Kidney epithelial cell (primary cell): ENCODE data around the gene PSMB3. TPM values are rescaled to one million over a fixed set of nuclear protein-coding genes. Genes with fewer than 3 reads are reported as not detected.
A peak's percentile ranks its signal among the peaks of the same experiment; 100 is the strongest.

Source experiments
- DNase-seq: peaks from one replicate; pipeline ENCODE4 v3.0.0-alpha.2; 2010; ENCODE audit warnings: low read depth
- H3K27me3 ChIP-seq: 2 replicates; pipeline ENCODE4 v1.6.0; 2011; ENCODE audit warnings: low read length; ENCODE audit not compliant: control insufficient read depth, insufficient read depth
- H3K36me3 ChIP-seq: 2 replicates; pipeline ENCODE4 v1.5.1; 2011; ENCODE audit warnings: low read length; ENCODE audit not compliant: control insufficient read depth, insufficient read depth
- H3K4me3 ChIP-seq: 2 replicates; pipeline ENCODE4 v1.5.1; 2011; ENCODE audit warnings: low read depth, mild to moderate bottlenecking, control low read depth, low read length
- total RNA-seq: library from RNA; depleted of rRNA; stranded (reverse); fragments of >200 nt; gene quantifications from 2 replicates; pipeline ENCODE4 v1.2.3, GENCODE V29; 2015
- TF ChIP-seq, protein P1 (sequence below): IDR thresholded peaks from 2 replicates; pipeline ENCODE4 v1.5.1; 2011; ENCODE audit warnings: mild to moderate bottlenecking, moderate library complexity, low read length, control low read depth, inconsistent platforms; ENCODE audit not compliant: insufficient read depth, poor library complexity, severe bottlenecking

Gene PSMB3
- total RNA-seq, result 166 TPM in 2 replicates

DNA sequence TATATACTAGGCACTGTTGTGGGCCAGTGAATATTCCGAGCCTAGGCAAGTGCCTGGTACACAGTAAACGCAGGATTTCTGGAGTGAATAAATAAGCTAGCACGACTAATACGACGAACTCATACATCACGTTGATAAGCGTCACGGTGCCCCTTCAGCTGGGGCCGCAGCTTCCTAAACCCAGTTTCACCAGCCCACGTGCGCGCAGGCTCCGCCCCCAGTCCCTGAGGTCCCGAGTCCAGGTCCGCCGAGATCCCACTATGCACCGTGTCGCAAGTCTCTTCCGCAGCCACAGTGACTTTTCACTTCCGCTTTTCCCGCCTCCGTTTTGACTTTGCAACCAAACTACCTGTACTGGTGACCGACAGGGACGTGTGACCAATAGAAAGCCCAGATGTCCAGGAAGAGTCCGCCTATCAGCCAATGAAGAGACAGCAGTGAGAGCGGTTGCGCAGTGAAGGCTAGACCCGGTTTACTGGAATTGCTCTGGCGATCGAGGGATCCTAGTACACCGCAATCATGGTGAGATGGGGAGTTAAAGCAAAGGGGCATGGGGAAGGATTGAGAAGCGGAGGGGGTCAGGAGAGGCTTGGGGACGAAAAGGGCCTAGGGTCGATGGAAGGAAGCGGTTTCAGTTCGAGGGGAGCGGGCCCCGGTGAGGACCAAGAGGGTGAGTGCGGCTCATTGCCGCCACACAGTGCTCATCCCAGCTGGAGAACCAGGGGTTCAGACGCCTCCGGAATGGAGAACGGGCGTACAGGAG is at the start of gene PSMB3:
Gene PSMB3 (plus strand): TSS at position 434 of the 763 bp plus-strand sequence. CDS start 86 bp downstream, at position 520.
- H3K4me3 ChIP-seq, result peak within 1 kb of the TSS; percentile 89
- H3K27me3 ChIP-seq, result no peaks in the 10 kb centered on the region
- peaks cover 1% of the 10 kb centered on the region for H3K36me3 ChIP-seq
- TF ChIP-seq, protein P1, sequence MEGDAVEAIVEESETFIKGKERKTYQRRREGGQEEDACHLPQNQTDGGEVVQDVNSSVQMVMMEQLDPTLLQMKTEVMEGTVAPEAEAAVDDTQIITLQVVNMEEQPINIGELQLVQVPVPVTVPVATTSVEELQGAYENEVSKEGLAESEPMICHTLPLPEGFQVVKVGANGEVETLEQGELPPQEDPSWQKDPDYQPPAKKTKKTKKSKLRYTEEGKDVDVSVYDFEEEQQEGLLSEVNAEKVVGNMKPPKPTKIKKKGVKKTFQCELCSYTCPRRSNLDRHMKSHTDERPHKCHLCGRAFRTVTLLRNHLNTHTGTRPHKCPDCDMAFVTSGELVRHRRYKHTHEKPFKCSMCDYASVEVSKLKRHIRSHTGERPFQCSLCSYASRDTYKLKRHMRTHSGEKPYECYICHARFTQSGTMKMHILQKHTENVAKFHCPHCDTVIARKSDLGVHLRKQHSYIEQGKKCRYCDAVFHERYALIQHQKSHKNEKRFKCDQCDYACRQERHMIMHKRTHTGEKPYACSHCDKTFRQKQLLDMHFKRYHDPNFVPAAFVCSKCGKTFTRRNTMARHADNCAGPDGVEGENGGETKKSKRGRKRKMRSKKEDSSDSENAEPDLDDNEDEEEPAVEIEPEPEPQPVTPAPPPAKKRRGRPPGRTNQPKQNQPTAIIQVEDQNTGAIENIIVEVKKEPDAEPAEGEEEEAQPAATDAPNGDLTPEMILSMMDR, result no peak
- peak; percentile 97 for DNase-seq

DNA sequence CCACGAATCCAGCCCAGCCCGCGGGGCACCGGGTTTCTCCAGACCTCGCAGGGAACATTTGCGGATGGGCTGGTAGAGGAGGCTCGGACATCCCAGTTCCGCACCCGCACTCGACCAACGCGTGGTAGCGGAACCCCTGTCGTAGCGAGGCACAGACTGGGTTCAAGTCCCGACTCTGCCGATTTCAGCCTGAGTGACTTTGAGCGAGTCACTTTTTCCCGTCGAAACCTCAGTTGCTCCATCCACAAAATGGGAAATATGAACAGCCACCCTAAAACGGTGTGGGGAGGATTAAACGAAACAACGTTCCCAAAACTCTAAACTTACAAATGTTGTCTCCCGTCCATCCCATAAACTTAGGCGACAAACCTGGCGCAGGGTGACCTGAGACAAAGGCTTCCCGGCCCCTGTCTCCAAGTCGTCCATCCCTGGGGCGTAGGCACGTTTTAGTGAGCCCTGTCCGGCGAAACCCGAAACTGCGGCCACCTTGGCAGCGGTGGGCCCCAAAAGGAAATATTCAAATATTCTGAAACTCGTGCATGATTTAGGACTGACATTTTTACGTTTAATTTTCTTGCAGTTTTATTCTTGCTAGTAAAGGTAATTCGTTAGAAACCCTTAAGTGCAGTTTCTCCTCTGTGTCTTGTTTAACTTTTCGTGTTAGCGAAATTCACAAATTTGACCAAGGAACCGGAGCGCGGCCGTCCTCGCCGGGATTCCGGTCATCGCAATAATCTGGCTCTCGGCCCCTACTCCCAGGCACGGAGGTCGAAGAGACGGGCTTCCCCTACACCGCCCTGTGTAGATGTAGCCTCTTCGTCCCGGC is 49.4 kb upstream of the PSMB3 start:
- Histone ChIP-seq H3K36me3 (peaks cover 1% of the 10 kb centered on the region), H3K4me3 (peak overlapping the region; percentile 45), H3K27me3 (no peaks in the 10 kb centered on the region)
- TF ChIP-seq, protein P1, result no peak
- no peak for DNase-seq

DNA sequence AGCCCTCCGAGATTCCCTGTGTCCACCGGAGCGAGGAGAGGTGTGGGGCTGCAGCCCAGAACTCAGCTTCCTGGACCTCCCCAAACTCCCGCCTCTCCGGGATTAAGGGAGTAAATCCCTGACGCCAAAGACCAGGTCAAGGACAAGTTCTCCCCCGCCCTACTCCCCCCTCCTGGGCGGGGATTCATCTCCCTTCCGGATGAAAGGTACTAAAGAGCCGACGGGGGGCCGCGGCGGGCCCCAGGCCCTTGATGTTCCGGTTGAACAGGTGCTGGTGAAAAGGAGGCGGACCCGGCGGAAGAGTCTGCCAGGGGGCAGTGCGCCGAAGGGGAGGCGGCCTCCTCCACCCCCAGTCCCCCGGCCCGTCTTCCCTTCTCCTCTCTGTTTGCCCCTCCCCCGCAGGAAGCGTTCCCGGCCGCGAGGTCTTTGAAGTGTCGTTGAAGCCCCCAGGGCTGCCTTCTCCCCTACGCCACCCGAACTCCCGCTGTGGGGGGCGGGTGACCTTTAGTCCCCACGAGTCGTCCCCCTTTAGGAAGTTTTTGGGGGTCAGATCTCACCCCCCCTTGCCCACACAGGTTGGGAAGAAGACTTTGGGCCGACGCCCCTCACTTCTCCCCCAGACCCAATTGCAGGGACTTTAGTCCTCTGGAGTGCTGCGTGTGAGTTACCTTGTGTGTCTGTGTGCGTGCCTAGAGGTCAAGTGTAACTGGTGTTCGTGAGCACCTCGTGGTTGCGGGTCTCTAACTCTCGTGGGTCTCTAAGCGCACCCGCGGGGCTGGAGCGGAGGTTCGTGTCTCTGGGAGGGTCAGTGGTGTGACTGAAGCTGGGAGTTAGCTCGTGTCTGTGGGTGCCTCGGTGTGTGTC is 48.6 kb upstream of the PSMB3 start:
- DNase-seq, result no peak
- Histone ChIP-seq H3K27me3 (no peaks in the 10 kb centered on the region), H3K36me3 (peaks cover 1% of the 10 kb centered on the region), H3K4me3 (peak overlapping the region; percentile 45)
- TF ChIP-seq, protein P1, result no peak

DNA sequence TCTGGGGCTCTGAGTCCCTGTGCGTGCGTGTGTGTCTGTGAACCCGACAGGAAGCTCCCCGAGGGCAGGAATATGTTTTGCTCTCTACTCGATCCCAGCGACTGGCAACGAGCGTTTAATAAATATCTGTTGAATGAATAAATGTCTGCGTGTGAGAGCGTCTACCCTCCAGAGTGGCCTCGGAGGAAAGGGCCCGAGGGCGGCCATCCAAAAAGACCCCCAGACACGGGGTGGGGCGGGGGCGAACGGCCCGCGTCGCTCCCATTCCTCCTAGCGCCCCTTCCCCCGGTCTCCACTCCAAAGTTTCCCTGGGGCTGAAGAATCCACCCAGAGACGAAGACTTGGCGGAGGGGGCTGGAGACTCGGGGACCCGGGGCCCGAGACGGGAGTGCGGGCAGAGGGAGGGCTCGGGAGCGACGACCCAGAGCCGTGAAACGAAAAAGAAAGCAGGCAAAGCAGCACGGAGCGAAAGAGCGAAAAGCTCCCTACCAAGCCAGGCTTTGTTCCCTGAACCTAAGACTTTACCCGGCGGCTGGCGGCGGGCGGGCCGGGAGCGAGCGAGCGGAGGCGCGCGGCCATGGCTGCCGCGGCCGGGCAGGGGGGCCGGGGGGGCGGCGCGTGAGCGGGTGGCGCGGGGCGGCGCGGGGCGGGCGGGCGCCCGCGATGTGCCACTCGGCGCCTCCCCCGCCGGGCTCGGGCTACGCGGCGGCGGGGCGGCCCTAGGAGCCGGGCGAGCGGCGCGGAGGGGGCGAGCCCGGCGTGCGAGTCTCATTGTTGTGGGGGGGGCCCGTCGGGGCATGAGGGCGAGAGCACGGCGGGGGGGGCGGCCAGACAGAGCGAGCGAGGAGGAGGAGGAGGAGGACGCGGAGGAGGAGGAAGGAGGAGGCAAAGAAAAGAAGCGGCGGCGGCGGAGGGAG is 47.7 kb upstream of the PSMB3 start, which contains the start of gene MLLT6:
Gene MLLT6 (plus strand): TSS at position 668 of the 917 bp plus-strand sequence. CDS start 360 bp downstream, outside the sequence.
- peak within 1 kb of the TSS; percentile 45 for H3K4me3 ChIP-seq
- TF ChIP-seq, protein P1, result no peak
- no peak for DNase-seq
- H3K27me3 ChIP-seq, result no peaks in the 10 kb centered on the region
- peaks cover 4% of the 10 kb centered on the region for H3K36me3 ChIP-seq

DNA sequence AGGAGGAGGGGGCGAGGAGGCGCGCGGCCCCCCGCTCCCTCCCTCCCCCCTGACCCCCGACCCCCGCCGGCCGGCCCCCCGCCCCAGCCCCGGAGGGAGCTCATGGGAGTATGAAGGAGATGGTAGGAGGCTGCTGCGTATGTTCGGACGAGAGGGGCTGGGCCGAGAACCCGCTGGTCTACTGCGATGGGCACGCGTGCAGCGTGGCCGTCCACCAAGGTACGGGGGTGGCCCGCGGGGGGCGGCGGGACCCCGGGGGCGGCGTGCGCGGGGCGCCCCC is 47.1 kb upstream of the PSMB3 start:
- H3K27me3 ChIP-seq, result no peaks in the 10 kb centered on the region
- peaks cover 4% of the 10 kb centered on the region for H3K36me3 ChIP-seq
- TF ChIP-seq, protein P1, result no peak
- peak overlapping the region; percentile 45 for H3K4me3 ChIP-seq
- no peak for DNase-seq
